ENCODE data around the gene MINDY1.
A peak's percentile ranks its signal among the peaks of the same experiment; 100 is the strongest.

MINDY1 gene

DNA sequence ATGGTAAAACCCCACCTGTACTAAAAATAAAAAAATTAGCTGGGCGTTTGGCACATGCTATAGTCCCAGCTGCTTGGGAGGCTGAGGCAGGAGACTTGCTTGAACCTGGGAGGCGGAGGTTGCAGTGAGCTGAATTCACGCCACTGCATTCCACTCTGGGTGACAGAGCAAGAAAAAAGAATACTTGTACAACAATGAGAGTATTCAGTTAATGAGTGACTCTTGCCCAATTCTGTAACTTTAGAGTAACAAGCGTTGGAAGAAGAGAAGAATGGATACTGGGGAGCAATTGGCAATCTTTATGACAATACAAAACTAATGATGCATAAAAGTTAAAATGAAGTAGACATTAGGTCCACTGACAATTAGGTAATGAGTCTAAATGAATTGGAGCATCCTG is 14.1 kb downstream of the MINDY1 start:
- TF ChIP-seq, protein P1, sequence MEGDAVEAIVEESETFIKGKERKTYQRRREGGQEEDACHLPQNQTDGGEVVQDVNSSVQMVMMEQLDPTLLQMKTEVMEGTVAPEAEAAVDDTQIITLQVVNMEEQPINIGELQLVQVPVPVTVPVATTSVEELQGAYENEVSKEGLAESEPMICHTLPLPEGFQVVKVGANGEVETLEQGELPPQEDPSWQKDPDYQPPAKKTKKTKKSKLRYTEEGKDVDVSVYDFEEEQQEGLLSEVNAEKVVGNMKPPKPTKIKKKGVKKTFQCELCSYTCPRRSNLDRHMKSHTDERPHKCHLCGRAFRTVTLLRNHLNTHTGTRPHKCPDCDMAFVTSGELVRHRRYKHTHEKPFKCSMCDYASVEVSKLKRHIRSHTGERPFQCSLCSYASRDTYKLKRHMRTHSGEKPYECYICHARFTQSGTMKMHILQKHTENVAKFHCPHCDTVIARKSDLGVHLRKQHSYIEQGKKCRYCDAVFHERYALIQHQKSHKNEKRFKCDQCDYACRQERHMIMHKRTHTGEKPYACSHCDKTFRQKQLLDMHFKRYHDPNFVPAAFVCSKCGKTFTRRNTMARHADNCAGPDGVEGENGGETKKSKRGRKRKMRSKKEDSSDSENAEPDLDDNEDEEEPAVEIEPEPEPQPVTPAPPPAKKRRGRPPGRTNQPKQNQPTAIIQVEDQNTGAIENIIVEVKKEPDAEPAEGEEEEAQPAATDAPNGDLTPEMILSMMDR (conservative IDR thresholded peaks at IDR 0.05; ENCODE audit: low read depth, low read length) = no peak
- no peak for DNase-seq (ENCODE audit: low read depth)
- no peak overlapping the region for H3K4me3 ChIP-seq (ENCODE audit: low read depth, low read length)

DNA sequence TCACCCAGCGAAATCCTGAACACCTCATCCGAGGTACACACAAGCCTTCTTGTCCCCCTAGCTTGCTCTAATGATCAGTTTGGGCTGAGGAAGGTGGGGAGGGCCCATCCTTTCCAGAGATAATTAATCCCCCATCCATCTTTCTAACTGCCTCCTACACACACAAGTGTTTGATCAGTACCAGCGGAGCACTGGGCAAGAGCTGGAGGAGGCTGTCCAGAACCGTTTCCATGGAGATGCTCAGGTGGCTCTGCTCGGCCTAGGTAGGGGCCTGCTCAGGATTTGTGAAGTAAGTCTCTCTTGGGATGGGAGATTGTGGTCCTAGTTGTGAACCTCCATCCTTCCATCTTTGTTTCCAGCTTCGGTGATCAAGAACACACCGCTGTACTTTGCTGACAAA is 18.8 kb downstream of the MINDY1 start:
- no peak overlapping the region for H3K4me3 ChIP-seq (ENCODE audit: low read depth, low read length)
- TF ChIP-seq, protein P1 (conservative IDR thresholded peaks at IDR 0.05; ENCODE audit: low read depth, low read length) = no peak
- DNase-seq (ENCODE audit: low read depth) = no peak

DNA sequence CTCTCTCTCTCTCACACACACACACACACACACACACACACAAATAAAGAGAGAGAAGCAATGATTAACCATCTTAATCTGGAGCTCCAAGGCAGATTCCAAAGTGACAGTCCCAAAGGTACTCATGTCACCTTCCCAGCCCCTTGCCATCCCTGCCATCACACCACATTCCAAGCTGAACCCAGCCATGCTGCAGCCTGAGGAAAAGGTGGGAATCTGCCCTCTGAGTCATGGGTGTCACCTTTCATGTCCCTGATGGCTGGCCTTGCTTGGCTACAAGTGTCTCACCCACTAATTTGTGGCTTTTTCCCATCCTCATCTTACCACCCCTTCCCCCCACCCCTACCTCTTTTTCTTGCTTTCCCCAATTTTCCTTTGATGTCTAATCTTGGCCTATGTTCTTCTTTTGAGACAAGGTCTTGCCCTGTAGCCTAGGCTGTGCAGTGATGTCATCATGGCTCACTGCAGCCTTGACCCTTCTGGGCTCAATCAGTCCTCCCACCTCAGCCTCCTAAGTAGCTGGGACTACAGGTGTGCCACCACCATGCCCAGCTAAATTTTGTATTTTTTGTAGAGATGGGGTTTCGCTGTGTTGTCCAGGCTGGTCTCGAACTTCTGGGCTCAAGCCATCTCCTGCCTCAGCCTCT is 21.4 kb downstream of the MINDY1 start:
- TF ChIP-seq, protein P1 (conservative IDR thresholded peaks at IDR 0.05; ENCODE audit: low read depth, low read length) = no peak
- no peak for DNase-seq (ENCODE audit: low read depth)
- no peak overlapping the region for H3K4me3 ChIP-seq (ENCODE audit: low read depth, low read length)

DNA sequence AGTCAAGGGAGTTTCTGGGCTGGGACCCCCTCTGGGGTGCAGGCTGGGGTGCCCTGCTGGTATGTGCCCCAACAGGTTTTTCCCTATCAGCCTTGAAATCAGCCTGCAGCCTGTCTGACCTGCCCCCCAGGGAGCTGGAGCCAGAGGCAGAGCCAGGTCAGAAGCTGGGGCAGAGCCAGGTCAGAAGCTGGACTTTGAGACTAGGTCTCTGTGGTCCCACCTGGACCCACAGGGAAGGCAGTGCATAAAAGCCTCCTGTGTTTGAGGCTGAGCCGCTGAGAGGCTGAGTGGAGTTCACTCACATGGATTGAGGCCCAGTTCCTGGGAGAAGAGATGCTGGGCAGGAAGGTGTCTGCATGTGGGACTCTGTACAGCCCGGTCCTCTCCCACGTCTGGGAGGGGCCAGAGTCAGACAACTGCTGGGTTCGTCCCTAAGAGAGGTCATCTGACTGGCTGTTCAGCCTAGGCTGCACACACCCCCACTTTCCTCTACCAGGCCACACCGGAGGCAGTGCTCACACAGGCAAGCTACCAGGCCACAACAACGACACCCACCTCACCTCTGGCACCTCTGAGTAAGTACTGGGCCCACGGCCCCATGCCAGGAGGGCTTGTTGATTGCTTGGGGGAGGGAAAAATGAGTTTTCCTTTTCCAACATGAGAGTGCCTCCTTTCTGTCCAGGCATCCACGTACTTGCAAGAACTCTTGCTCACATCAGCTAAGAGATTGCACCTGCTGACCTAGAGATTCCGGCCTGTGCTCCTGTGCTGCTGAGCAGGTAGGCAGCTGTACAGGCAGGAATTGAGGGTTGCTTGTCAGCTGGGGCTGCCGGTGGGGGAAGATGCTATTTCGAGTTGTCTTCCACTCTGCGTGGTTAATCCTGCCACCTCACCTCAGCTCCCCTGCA is 24.6 kb downstream of the MINDY1 start, which contains the start of gene ANXA9:
TSS of gene ANXA9 (plus strand) at position 488 of the 908 bp plus-strand sequence. CDS start 814 bp downstream, outside the sequence.
- TF ChIP-seq, protein P1 (conservative IDR thresholded peaks at IDR 0.05; ENCODE audit: low read depth, low read length) = no peak
- DNase-seq (ENCODE audit: low read depth) = peak; percentile 41

DNA sequence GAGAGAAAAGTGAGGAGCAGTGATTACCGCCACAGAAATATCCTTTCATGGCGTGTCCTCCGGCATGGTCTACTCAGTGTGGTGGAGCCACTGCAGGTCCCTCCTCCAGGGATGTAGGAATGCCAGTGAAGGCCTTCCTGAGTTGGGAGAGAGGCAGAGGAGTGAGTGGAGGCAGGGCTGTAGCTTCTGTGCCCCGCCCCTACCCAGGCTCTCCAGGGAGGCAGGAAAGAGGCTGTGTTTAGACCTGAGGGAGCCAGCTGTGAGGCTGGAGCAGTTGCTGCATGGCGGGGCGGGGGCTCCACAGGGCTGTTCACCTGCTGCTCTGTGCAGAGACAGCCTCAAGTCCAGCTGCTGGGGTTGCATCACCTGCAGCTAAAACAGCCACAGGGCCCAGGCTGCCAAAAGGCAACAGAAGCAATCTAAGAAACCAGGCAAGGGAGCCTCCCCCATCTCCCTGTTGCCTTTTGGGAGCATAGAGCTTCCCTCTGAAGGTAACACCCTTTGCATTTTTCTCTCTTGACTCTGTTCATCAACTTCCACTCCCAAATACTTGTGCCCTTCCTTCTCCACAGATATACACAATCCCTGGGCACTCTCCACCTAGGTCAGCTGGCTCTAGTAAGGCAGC is 25.4 kb downstream of the MINDY1 start:
- DNase-seq (ENCODE audit: low read depth) = no peak
- TF ChIP-seq, protein P1 (conservative IDR thresholded peaks at IDR 0.05; ENCODE audit: low read depth, low read length) = no peak
- no peak overlapping the region for H3K4me3 ChIP-seq (ENCODE audit: low read depth, low read length)

More for the DNA sequence above, 24.6 kb downstream of the MINDY1 start, which contains the start of gene ANXA9:
- H3K4me3 ChIP-seq (ENCODE audit: low read depth, low read length) = no peak within 1 kb of the TSS

DNA sequence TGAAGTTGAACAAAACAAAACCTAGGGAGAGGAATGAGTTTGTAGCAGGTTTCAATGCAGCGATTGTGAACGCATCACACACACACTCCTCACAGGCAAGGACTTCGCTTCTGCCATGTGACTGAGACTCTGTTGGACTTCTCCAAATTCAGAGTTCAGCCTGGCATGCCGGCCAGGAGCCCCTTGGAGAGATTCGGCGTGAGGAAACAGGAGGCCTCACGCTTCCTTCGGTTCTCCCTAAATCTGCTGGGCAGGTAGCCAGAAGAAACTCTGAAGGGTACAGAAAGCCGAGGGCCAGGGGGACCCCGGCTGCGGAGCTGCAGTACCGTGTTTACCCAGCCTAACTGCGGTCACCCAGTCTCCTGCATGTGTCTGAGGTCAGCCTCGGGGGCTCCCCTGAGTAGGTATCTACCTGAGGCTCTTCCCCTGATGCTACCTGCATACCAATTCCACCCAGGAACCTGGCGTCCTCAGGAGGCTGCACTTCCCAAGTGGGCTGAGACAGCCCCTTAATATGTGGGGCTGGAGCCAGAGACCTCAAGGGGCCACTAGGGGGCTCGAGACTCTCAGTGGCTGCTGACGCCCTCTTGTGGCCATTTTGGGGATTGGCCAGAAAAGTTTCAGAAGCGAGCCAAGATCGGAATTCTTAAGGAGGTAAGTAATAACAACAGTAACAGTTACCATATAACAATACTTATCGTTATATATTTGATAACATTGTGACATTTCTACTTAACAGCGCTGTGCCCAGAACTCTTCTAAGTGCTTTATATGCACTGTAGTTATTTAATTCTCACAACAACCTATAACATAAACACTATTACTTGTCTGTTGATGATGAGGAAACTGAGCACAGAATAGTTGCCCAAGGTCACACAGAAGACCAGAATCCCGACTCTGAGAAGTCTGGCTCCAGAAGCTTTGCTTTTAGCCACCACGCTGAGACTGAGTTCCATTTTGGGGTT is 27.3 kb downstream of the MINDY1 start:
- TF ChIP-seq, protein P1 (conservative IDR thresholded peaks at IDR 0.05; ENCODE audit: low read depth, low read length) = peak; percentile 100
- peak overlapping the region; percentile 45 for H3K4me3 ChIP-seq (ENCODE audit: low read depth, low read length)
- DNase-seq (ENCODE audit: low read depth) = peak; percentile 91

Measured in choroid plexus epithelial cell (primary cell).